ENCODE results near the gene IRF1. TPM values are rescaled to one million over a fixed set of nuclear protein-coding genes. Genes with fewer than 3 reads are reported as not detected.
"Not testable (repeated sequence)": the region's sequence is repeated elsewhere in the genome, so short reads cannot be mapped to it uniquely, and the experiment has no call there.

IRF1 gene
- total RNA-seq, 1 experiment from 2014 or later: 30.1 TPM

GRCh38 chr5:132438917-132439316, 51.7 kb downstream of the IRF1 start:
- H3K9me3 ChIP-seq (ENCODE audit: control insufficient read depth in 1 of 2, insufficient read depth in 1 of 2, low read depth in 1 of 2, low read length in 2 of 2): no peaks in the 10 kb centered on the region
- no peaks in the 10 kb centered on the region for H3K79me2 ChIP-seq (ENCODE audit: insufficient read depth, low read length)
- H2AFZ ChIP-seq (ENCODE audit: low read depth, low read length, poor library complexity, severe bottlenecking): no peak overlapping the region
- peaks cover 4 to 15% of the 10 kb centered on the region in 2 experiments; a peak in 2 of 4 replicates for H3K4me1 ChIP-seq (ENCODE audit: control insufficient read depth in 1 of 2, insufficient read depth in 2 of 2, low read length in 2 of 2)
- no peak for TF ChIP-seq ATF3 (IDR thresholded peaks at IDR 0.05)
- no peak for TF ChIP-seq SP1 (IDR thresholded peaks at IDR 0.05; ENCODE audit: low read depth)
- no peak for TF ChIP-seq SRF (IDR thresholded peaks at IDR 0.05; ENCODE audit: low read depth)
- TF ChIP-seq CBX3 (IDR thresholded peaks at IDR 0.05; ENCODE audit: low read depth): no peak
- TF ChIP-seq POLR2AphosphoS5 (IDR thresholded peaks at IDR 0.05; ENCODE audit: low read depth, low read length): no peak
- TF ChIP-seq JUND (IDR thresholded peaks at IDR 0.05): no peak
- no peak for TF ChIP-seq CEBPB (IDR thresholded peaks at IDR 0.05; ENCODE audit: low read depth)
- no peak for TF ChIP-seq TCF7L2 (IDR thresholded peaks at IDR 0.05; ENCODE audit: borderline replicate concordance, extremely low read depth, insufficient read depth, insufficient read length)
- no peak for TF ChIP-seq EZH2 (IDR thresholded peaks at IDR 0.05)
- no peak for TF ChIP-seq CTCF (IDR thresholded peaks at IDR 0.05 in 2 of 3, conservative IDR thresholded peaks at IDR 0.05 in 1 of 3; ENCODE audit: borderline replicate concordance in 1 of 3, insufficient read depth in 1 of 3, low read depth in 2 of 3, low read length in 2 of 3)
- no peaks in the 10 kb centered on the region for H4K20me1 ChIP-seq (ENCODE audit: insufficient read depth)
- ATAC-seq (no peak), DNase-seq (ENCODE audit: low read depth, low spot score) (no peak)
- no peaks in the 10 kb centered on the region for H3K9me2 ChIP-seq (ENCODE audit: insufficient read depth)
- ChIA-PET RAD21 (ENCODE audit: low non-redundant PET in 1 of 2, low total read pairs in 2 of 2, uncharacterized antibody in 2 of 2, unreplicated experiment in 2 of 2) (no interaction called here), POLR2A (no interaction called here), CTCF (no interaction called here)
- no peak overlapping the region for H3K4me2 ChIP-seq (ENCODE audit: low read length)
- no peak overlapping the region for H3K4me3 ChIP-seq (replicated peaks in 1 of 2; ENCODE audit: low read depth in 1 of 2, low read length in 2 of 2)
- H3K36me3 ChIP-seq (ENCODE audit: control insufficient read depth in 1 of 2, insufficient read depth in 2 of 2, low read length in 2 of 2): no peaks in the 10 kb centered on the region
- BruUV-seq (replicated peaks): no TSS peak
- H3K27me3 ChIP-seq (ENCODE audit: insufficient read depth, low read length): no peaks in the 10 kb centered on the region
- H3K9ac ChIP-seq (ENCODE audit: low read length): no peak overlapping the region
- intact Hi-C loops (cut with micrococcal nuclease): no loop called here
- H3K27ac ChIP-seq (ENCODE audit: low read depth, low read length): no peak overlapping the region

- peaks cover 4 to 15% of the 10 kb centered on the region in 2 experiments; a peak in 2 of 4 replicates for H3K4me1 ChIP-seq (ENCODE audit: control insufficient read depth in 1 of 2, insufficient read depth in 2 of 2, low read length in 2 of 2)
- H3K27ac ChIP-seq (ENCODE audit: low read depth, low read length); RAD21 ChIA-PET (ENCODE audit: low non-redundant PET in 1 of 2, low total read pairs in 2 of 2, uncharacterized antibody in 2 of 2, unreplicated experiment in 2 of 2); intact Hi-C loops (cut with micrococcal nuclease); POLR2A ChIA-PET; H3K9me3 ChIP-seq (ENCODE audit: control insufficient read depth in 1 of 2, insufficient read depth in 1 of 2, low read depth in 1 of 2, low read length in 2 of 2); H3K9ac ChIP-seq (ENCODE audit: low read length); H3K9me2 ChIP-seq (ENCODE audit: insufficient read depth); ATAC-seq; BruUV-seq (replicated peaks); H4K20me1 ChIP-seq (ENCODE audit: insufficient read depth); H2AFZ ChIP-seq (ENCODE audit: low read depth, low read length, poor library complexity, severe bottlenecking); H3K4me3 ChIP-seq (replicated peaks in 1 of 2; ENCODE audit: low read depth in 1 of 2, low read length in 2 of 2); DNase-seq (ENCODE audit: low read depth, low spot score); H3K4me2 ChIP-seq (ENCODE audit: low read length); H3K27me3 ChIP-seq (ENCODE audit: insufficient read depth, low read length); H3K36me3 ChIP-seq (ENCODE audit: control insufficient read depth in 1 of 2, insufficient read depth in 2 of 2, low read length in 2 of 2); H3K79me2 ChIP-seq (ENCODE audit: insufficient read depth, low read length); CTCF ChIA-PET: not testable (repeated sequence)
Observed at GRCh38 chr5:132438267-132438645, 52.3 kb downstream of the IRF1 start.

Data from HCT116 (cell line).